GM21723 (cell line): Measurements from ENCODE around the gene TYR.
"Not testable (repeated sequence)": the region's sequence is repeated elsewhere in the genome, so short reads cannot be mapped to it uniquely, and the experiment has no call there.

Source experiments
- ATAC-seq: cut with Tn5 transposase; IDR thresholded peaks from one replicate; pipeline ENCODE4 v1.9.1; 2021; ENCODE audit warnings: mild to moderate bottlenecking, moderate library complexity; ENCODE audit not compliant: unreplicated experiment

Gene TYR

GRCh38 chr11:89267660-89268302 is 90.1 kb downstream of the TYR start:
- no peak for ATAC-seq

- not testable (repeated sequence) for ATAC-seq
Observed at GRCh38 chr11:89272540-89273088, 94.9 kb downstream of the TYR start.

GRCh38 chr11:89273220-89273619 is 95.5 kb downstream of the TYR start:
- not testable (repeated sequence) for ATAC-seq

GRCh38 chr11:89275966-89276365 is 98.3 kb downstream of the TYR start:
- no peak for ATAC-seq

GRCh38 chr11:89279176-89279575 is 101.5 kb downstream of the TYR start:
- ATAC-seq = no peak

GRCh38 chr11:89281032-89281677 is 103.5 kb downstream of the TYR start:
- not testable (repeated sequence) for ATAC-seq

GRCh38 chr11:89286601-89287000 is 108.9 kb downstream of the TYR start:
- ATAC-seq = not testable (repeated sequence)

- not testable (repeated sequence) for ATAC-seq
Observed at GRCh38 chr11:89288004-89288403, 110.3 kb downstream of the TYR start.

GRCh38 chr11:89293965-89294679 is 116.4 kb downstream of the TYR start:
- no peak for ATAC-seq

- not testable (repeated sequence) for ATAC-seq
Observed at GRCh38 chr11:89295023-89295422, 117.3 kb downstream of the TYR start.

GRCh38 chr11:89303029-89303428 is 125.4 kb downstream of the TYR start:
- not testable (repeated sequence) for ATAC-seq

- ATAC-seq = not testable (repeated sequence)
Observed at GRCh38 chr11:89308272-89308671, 130.6 kb downstream of the TYR start.

- not testable (repeated sequence) for ATAC-seq
Observed at GRCh38 chr11:89309321-89309985, 131.8 kb downstream of the TYR start.

GRCh38 chr11:89310607-89311006 is 132.9 kb downstream of the TYR start:
- not testable (repeated sequence) for ATAC-seq

GRCh38 chr11:89321401-89321800 is 143.7 kb downstream of the TYR start:
- no peak for ATAC-seq

- no peak for ATAC-seq
Observed at GRCh38 chr11:89327885-89328284, 150.2 kb downstream of the TYR start.

- ATAC-seq = not testable (repeated sequence)
Observed at GRCh38 chr11:89331940-89332339, 154.3 kb downstream of the TYR start.

- ATAC-seq = not testable (repeated sequence)
Observed at GRCh38 chr11:89333704-89334103, 156.0 kb downstream of the TYR start.

- not testable (repeated sequence) for ATAC-seq
Observed at GRCh38 chr11:89337100-89337650, 159.5 kb downstream of the TYR start.

GRCh38 chr11:89338073-89338472 is 160.4 kb downstream of the TYR start:
- ATAC-seq = not testable (repeated sequence)

GRCh38 chr11:89340450-89340849 is 162.8 kb downstream of the TYR start:
- not testable (repeated sequence) for ATAC-seq
